ENCODE data around the gene SMIM14.

DNA sequence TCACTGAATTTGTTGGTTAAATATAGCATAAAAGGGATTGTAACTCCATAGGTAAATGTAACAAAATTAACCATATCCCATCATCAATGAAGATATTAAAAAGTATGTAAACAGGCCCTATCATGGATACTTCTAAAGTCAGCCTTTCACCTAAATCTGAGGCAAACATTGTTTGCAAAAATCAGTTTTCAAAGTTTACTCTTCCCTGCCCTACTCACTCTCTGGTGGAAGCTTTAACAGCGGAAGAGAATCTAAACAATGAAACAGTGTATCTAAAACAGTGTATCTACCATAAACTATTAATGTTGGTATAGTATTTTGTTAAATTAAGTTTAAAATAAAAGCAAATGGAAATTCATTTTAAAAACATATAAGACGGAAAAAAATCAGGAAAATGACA, 21.1 kb downstream of the SMIM14 start:
- no peak for TF ChIP-seq POLR2A (IDR thresholded peaks at IDR 0.05)
- TF ChIP-seq, protein P1, sequence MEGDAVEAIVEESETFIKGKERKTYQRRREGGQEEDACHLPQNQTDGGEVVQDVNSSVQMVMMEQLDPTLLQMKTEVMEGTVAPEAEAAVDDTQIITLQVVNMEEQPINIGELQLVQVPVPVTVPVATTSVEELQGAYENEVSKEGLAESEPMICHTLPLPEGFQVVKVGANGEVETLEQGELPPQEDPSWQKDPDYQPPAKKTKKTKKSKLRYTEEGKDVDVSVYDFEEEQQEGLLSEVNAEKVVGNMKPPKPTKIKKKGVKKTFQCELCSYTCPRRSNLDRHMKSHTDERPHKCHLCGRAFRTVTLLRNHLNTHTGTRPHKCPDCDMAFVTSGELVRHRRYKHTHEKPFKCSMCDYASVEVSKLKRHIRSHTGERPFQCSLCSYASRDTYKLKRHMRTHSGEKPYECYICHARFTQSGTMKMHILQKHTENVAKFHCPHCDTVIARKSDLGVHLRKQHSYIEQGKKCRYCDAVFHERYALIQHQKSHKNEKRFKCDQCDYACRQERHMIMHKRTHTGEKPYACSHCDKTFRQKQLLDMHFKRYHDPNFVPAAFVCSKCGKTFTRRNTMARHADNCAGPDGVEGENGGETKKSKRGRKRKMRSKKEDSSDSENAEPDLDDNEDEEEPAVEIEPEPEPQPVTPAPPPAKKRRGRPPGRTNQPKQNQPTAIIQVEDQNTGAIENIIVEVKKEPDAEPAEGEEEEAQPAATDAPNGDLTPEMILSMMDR (IDR thresholded peaks at IDR 0.05) = no peak
